GM18868 (cell line): Measurements from ENCODE around the gene EPHA2.

Source experiments
- ATAC-seq: cut with Tn5 transposase; IDR thresholded peaks from one replicate; pipeline ENCODE4 v1.9.1; 2021; ENCODE audit warnings: mild to moderate bottlenecking, moderate library complexity; ENCODE audit not compliant: unreplicated experiment

Gene EPHA2

GRCh38 chr1:16076031-16076864, 79.6 kb downstream of the EPHA2 start:
- ATAC-seq, result no peak

DNA sequence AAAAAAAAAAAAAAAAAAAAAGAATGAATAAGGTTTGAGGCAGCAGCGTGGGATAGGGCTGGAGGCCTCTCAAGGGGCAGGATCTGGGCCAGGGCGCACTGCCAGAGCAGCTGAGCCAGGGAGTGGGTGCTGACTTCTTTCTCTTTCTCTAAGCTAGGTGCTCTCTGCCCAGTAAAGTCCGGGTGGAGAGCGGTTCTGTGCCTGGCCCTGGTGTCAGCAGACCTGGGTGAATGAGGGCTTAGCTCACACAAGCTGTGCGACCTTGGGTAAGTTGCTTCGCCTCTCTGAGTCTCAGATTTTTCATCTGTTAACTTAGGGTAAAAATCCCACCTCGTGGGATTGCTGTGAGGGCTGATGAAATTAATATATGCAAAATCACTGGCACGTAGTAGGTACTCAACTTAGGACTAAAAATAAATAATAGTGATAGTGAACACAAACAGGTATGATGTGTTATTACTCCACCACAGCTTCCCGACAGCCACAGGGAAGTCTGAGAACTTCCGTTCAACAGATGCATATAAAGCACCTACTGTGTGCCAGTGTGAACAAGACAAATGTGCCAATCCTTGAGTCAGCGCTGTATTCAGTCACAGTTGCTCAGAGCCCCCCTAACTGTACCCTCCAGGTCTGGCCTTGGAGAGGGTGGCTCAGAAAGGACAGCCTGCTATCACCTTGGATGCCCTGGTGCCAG, 80.4 kb downstream of the EPHA2 start:
- ATAC-seq, result no peak
